Stimulated activated CD4-positive, alpha-beta T cell treated with anti-CD3 and anti-CD28 coated beads, TNF-alpha, amount 100 ng/mL, for 4 hours (primary cell): ENCODE data around the gene GPR107.
A peak's percentile ranks its signal among the peaks of the same experiment; 100 is the strongest.

Experiments used
- DNase-seq, 3 experiments: peaks; one replicate each; pipeline ENCODE4 v3.0.0-alpha.2; 2020; ENCODE audit warnings: low read depth in 3 of 3

Gene GPR107

DNA sequence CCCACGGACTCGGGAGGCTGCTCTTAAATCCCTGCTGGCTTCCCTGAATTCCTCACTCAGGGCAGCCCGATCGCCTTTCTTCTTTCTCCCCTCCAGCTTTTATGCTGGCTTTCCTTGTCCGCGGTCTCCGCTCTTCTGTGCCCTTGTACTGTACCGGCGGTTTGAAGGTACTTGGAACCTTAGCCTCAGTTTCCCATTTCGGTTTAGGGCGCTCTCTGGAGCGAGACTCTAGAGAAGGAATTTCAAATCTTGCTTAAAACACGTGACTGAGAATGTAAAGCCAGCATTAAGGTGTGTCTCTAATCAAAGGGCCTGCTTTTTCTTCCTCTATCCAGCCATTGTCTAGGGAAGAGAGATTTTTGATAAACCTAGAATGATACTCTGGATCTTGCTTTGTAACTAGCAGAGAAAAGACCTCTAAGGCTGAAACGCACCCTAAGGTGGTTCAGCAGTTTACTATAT lies 650 bp downstream of the GPR107 start:
- no peak for DNase-seq

DNA sequence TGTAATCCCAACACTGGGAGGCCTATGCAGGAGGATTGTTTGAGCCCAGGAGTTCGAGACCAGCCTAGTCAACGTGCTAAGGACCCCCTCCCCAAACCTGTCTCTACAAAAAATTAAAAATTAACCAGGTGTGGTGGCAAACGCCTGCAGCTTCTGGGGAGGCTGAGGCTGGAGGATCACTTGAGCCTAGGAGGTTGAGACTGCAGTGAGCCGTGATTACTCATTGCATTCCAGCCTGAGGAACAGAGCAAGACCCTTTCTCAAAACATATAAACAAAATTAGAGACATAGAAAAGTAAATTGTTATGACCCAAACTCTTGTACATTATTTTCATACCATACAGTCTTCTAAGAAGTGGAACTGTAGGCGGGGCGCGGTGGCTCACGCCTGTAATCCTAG lies 1.1 kb downstream of the GPR107 start:
- DNase-seq = no peak

DNA sequence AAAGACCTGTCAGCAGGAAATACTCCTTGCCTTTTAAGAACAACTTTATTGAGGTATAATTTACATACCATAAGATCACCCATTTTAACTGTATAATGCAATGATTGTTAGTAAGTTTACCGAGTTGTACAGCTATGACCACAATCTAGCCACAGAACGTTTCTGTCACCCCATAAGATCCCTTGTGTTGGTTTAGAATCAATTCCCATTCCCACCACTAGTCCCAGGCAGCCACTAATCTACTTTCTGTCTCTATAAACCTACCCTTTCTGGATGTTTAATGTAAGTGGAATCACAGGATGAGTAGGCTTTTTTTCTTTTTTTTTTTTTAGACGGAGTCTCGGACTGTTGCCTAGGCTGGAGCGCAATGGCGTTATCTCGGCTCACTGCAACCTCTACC lies 4.4 kb downstream of the GPR107 start:
- DNase-seq = no peak

DNA sequence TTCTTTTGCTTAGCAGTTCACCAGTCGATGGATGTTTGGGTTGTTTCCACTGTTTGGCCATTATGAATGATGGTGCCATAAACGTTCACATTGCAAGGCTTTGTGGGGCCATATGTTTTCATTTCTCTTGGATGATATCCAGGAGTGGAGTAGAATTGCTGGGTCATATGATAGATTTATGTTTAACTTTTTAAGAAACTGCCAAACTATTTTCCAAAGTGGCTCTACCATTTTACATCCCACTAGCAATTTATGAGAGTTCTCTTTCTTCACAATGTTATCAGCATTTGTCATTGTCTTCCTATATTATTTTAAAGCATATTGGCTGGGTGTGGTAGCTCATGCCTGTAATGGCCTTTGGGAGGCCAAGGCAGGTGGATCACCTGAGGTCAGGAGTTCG lies 5.2 kb downstream of the GPR107 start:
- no peak for DNase-seq

DNA sequence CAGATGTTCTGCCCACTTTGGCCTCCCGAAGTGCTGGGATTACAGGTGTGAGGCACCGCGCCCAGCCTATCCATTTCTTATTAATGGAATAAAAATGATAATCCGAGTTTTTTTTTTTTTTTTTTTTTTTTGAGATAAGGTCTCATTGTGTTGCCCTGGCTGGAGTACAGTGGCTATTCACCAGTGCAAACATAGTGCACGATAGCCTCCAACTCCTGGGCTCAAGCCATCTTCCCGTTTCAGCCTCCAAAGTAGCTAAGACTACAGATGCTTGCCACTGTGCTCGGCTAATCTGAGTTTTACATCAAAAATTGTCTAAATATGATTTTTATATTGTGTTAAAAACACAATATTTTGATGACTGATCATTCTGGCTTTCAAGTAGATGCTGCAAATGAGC lies 6.6 kb downstream of the GPR107 start:
- DNase-seq = no peak

DNA sequence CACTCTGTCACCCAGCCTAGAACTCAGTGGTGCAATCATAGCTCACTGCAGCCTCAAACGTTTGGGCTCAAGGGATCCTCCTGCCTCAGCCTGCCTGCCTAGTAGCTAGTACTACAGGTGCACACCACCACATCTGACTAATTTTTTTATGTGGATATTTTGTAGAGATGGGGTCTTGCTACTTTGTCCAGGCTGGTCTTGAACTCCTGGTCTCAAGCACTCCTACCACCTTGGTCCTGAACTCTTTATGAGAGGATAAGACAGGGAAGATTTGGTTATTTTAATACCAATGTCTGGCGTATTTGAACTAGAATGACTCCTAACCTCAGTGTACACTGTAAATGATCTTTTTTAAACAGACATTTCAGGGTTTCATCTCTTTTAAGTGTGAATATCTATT lies 9.0 kb downstream of the GPR107 start:
- no peak for DNase-seq

DNA sequence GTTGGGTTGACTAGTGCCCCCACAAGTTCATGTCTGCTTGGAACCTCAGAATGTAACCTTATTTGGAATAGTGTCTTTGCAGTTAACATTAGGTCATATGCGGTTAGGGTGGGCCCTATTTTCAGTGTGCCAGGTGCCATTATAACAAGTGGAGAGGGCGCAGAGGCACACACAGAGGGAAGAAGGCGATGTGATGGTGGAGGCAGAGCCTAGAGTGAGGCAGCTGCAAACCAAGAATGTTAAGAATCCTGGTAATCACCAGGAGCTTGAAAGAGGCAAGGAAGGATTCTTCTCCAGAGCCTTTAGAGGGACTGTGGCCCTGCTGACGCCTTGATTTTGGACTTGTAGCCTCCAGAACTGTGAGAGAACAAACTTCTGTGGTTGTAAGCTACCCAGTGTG lies 10.9 kb downstream of the GPR107 start:
- DNase-seq = no peak

DNA sequence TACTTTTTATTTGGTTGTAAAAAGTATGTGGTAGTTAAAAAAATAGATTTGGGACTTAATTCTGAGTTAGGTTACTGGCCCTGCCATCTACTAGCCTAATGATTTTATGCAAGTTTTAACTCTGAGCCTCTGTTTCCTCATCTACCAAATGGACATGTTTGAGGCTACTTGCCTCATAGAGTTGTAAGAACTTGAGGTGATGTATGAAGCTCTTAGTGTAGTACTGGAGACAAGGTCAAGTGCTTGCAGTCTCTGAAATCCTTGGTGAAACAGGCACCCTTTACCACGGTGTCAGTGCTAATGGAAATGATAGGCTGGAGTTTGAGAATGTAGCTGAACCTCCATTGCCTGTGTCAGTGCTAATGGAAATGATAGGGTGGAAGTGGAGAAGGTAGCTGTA lies 15.3 kb downstream of the GPR107 start:
- DNase-seq = no peak

DNA sequence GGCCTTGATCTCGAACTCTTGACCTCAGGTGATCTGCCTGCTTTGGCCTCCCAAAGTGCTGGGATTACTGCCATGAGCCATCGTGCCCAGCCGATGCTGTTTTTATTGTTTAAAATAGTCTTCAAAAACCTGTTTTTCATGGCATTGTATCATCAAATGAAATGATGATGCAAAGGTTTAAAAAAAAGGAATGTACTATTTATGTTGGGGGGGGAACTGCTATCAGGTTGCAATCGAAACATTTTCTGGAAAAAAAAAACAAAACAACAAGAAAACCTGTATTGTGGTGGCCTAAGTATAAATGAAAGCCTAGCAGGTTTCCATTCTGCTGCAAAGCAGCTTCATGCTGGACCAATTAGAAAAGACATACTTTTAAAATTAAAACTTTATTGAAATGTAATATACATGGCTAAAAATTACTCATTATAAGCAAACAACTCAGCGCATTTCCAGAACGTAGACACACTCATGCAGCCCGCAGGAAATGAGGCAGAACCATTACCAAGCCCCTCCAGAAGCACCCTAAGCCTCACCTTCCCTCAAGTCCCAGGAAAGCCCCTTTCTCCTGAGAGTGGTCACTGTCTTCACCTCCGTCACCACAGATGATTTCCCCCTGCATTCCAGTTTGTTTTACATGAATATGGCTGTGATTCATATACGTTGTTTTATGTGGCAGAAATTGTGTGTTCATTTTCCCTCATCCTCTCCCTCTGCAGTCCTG lies 19.0 kb downstream of the GPR107 start:
- no peak for DNase-seq

DNA sequence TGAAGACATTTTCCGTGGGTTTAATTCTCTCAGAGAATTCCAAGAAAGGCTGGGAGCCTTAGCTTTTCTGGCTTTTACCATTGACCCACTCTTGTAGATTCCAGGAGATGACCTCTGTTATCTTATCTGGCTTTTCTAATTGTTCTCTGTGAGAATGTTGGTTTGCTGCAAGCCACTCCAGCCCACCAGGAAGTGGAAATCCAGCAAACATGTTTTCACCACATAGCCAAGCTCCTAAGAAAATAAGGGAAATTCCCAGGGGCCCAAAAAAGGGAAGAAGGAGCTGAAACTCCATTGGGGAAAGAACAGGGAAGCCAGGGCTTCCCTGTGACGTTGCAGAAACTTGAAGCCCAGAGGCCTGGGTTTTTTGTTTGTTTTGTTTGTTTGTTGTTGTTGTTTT lies 19.7 kb downstream of the GPR107 start:
- DNase-seq = no peak

DNA sequence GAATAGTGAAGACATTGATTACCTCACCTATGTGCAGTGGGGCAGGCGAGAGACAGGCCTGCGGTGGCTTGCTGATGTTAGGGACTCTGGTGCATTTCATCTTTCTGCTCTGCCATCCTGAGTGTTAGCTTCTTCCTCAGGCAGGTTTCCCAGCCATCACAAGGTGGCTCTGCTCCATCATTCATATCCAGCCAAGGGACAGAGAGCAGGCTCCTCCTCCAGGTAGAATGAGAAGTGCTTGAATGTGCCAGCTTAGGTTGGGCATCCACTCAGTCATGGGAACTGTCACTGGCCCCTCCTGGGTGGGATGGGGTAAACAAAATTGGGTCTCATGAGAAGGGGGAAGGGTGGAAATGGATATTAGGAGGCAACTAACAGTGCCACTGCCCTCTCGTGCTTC lies 24.8 kb downstream of the GPR107 start:
- DNase-seq = no peak

DNA sequence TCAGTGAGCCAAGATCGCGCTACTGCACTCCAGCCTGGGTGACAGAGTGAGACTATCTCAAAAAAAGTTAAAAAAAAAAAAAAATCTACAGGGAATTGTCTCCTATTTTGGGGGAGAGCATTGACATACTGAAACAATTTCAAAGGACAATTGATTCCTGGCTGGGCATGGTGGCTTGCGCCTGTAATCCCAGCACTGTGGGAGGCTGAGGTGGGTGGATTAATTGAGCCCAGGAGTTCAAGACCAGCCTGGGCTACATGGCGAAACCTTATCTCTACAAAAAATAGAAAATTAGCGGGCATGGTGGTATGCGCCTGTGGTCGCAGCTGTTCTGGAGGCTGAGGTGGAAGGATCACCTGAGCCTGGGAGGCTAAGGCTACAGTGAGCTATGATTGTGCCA lies 30.6 kb downstream of the GPR107 start:
- DNase-seq = no peak

DNA sequence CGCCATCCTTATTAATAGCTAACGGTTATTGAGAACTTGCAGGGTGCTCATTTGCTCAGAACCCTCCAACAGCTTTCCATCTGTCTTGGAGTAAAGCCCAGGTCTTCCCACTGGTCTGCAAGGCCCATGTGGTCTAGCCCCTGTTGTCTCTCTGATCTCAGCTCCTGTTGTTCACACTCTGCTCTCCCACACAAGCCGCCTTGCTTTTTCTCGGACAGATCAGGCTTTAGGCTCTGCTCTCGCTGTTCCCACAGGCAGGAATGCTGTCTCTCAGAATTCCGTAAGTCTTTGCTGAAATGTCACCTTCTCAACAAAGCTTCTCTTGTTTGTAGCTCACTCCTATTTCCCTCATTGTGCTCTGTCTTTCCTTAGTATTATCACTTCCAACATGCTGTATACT lies 34.3 kb downstream of the GPR107 start:
- no peak for DNase-seq

DNA sequence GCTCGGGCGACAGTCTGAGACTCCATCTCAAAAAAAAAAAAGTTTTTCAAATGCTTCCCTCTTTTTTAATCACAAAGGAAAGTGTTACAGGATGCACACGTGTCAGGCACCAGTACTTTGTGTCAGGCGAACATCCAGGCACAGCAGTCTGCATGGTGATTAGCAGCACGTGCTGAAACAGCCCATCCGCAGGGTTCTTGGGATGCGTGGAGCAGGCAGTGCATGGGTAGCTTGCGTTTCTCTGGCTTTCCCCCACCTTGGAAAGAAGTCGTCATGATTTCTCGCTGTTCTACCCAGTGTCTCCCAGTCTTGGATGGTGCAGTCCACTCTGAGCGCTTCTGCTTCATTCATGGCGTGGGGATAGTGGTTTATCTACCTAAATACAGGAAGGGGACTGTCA lies 35.4 kb downstream of the GPR107 start:
- DNase-seq = no peak

DNA sequence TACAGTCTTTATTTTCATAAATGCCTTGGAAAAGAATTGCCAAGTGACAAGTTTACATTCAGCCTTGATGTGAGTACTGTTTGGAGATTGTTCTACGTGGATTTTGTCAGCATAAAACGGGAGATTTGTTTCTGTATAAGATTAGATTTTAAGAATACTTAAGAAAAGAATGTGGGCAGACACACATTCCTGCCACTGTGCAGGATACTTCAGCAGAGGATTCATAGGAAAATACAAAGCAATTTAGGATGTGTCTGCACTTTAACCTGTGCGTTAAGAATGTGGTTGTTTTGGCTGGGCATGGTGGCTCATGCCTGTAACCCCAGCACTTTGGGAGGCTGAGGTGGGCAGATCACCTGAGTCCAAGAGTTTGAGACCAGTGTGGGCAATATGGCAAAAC lies 37.2 kb downstream of the GPR107 start:
- no peak for DNase-seq

DNA sequence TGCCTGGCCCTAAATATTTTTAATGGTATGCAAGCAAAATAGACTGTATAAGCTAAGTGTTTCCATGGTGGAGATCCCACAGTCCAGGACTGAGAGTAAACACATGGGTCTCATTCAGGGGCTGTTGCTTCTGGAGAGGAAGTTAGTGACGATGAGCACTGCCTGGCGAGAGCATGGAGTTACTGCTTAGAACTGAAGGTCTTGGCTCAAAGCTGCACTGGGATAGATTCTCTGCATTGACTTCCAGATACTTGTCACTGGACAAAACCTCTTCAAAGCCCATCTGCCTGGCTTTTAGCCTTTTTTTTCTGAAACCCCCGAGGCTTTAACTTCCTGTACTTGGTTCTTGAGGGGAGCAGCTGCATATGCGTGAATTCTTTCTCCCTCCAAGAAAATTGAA lies 39.2 kb downstream of the GPR107 start:
- DNase-seq = no peak

DNA sequence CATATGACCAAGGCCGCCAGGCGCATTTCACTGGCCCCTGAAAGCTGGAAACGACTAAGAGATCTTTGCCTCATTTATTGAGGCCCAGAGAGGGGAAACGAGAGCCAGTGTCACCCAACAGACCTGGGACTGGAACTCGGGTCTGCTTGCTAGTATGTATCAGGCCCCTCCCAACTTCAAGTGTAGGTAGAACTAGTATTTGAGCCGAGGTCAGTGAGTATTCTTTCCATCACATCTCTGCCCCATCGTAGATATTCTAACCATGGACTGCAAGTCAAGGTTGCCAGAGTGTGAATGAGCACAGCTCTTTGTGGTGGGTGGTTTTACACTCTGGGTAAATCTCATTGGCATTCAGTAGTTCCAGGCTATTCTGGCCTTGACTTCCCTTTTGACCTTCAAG lies 42.2 kb downstream of the GPR107 start:
- no peak for DNase-seq

DNA sequence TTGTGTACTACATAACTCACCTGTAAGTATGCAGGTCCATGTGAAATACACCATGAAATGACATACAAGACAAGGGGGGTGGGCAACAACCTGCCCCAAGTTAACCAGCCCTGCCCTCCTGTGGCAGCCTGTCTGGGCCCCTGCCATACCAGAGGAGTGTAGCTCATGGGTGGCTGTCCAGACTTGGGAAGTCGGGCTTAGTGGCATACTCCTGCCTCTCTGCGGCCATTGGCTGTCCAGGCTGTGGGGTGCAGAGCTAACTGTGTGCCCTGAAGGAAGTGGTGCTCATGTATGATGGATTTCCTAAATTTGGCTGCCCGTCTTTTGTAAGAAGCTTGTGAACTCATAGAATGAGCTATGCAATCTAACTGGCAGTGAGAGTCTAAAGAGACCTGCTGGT lies 47.0 kb downstream of the GPR107 start:
- DNase-seq = no peak

DNA sequence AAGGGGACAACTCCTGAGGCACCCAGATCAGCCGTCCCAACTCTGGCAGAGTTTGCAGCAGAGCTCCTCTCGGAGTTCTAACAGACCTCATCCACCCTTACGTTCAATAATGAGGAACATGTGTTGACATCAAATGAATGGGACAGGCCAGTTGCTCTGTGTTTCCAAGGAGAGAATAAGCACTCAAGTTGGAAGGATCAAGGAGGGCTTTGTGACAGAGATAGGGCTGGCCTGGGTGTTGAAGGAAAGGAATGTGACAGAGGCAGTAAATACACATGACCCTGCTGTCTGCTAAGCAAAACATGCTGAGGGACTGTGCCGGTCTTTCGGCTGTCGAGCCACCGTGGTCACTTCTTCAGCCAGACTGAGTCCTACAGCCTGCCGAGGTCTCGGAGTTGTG lies 48.2 kb downstream of the GPR107 start:
- no peak for DNase-seq

DNA sequence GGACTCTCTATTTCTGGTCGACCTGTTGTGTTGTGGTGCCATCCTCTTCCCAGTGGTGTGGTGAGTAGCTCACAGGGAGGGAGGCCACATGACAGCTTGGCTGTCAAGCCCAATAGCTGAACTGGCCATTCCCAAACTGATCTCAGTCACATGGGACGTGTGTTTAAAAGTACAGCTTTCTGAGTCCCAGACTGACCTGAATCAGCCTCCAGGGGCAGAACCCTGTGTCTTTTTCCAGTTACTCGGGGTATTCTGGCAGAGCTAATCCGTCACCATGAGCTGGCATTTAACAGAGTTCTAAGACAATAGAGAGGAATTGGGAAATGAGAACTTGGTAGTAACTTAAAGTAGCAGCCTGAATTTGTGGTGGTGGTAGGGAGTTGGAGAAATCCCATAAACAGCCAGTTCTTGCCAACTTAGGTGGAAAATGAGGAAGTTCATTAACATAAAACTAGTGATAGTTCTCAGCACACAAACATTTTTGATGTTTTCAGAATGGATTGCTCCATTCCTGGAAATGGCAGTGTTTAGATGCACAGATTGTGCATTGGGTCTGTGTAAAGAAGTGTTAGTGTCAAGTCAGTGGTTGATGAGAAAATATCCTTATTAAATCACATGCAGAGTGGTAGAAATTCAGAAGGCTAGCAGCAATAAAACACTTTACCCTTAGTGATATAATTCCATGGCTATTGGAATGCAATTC lies 50.9 kb downstream of the GPR107 start:
- no peak for DNase-seq

DNA sequence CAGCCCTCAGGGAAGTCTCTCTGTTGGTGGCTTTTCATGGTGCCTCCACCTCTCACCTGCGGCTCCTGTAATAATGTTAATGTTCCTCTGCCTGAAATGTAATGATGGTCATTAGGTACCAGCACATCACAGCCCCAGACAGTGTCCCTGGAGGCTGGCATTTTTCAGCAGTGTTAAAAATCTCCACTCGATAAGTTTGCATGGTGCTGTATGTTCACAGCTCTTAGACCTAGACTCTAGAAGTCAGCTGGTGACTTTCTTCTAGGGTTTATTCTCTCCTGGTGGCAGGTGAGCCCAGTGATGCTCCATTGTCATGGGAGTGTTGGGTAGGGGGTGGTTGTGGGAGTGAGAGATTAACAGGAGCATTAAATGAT lies 53.1 kb downstream of the GPR107 start:
- no peak for DNase-seq

DNA sequence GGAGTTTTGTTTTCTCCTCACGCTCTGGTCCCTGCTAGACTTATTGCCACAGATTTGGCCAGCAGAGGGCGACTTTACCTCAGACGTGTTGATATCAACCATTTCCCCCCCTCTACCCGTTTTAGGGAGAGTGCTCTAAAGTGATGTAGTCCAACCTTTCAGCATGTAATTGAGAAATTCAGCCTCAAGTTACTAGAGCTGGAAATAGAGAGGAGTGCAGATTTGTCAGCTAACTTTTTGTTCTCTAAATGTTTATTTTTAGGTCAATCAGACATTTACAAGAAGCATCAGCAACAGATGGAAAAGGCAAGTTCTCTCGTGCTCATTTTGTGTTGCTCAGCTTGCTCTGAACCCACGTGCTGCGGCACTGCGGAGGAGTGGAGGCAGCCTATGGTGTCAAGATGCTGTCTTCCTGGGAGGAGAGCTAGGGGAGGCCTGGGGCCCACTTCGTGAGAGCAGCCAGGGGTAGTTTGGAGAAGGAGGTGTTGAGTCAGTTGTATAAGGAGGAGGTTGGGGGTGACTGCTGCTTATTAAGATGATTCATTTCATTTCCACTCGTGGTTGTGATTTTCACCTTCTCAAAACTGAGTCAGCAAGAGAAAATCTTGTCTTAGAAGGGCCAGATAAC lies 53.6 kb downstream of the GPR107 start:
- peak; percentile 73 to 81 (median 76) for DNase-seq

DNA sequence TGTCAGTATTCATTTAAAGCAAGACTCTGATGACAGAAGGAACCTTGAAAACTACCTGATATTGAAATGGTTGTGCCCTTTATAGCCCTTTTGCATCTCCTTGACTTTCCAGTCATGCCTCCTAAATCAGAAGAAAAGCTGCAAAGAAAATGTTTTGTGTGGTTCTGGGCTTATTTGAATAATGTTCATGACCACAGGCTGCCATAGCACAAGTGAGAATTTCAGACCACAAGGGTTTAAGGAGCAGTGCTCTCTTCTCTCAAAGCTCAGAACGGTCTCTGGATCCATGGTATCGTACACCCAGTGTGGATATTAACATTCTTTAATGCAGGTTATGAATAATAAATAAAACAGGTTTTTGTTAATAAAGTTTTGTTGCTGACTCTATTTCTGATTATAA lies 54.2 kb downstream of the GPR107 start:
- DNase-seq = no peak
